ENCODE results near the gene DFFB.

Gene DFFB

GRCh38 chr1:3921765-3922164 lies 64.5 kb downstream of the DFFB start:
- no peaks in the 10 kb centered on the region for H3K79me2 ChIP-seq (ENCODE audit: control insufficient read depth, insufficient read depth, low read length, poor library complexity)
- WGBS (ENCODE audit: extremely low coverage, insufficient coverage, insufficient read length): no CpG with 5 or more reads among the region's 8 CpGs
- no peak overlapping the region for H2BK12ac ChIP-seq (ENCODE audit: low read length)
- no peak overlapping the region for H3K23ac ChIP-seq (ENCODE audit: low read length)
- peaks cover 3% of the 10 kb centered on the region for H3K9me3 ChIP-seq (ENCODE audit: insufficient read depth, low read depth, low read length)
- no peak overlapping the region for H2AFZ ChIP-seq (ENCODE audit: insufficient read depth, low read length, poor library complexity)
- no peak overlapping the region for H2BK120ac ChIP-seq (ENCODE audit: insufficient read depth, low read length, poor library complexity)
- no peak overlapping the region for H4K8ac ChIP-seq (ENCODE audit: low read depth, low read length)
- H3K27me3 ChIP-seq (ENCODE audit: insufficient read depth, low read length): no peaks in the 10 kb centered on the region
- no peak overlapping the region for H4K91ac ChIP-seq (ENCODE audit: low read depth, low read length)
- H3K36me3 ChIP-seq (ENCODE audit: control insufficient read depth in 1 of 2, insufficient read depth in 2 of 2, low read length in 2 of 2): no peaks in the 10 kb centered on the region
- H3K79me1 ChIP-seq (ENCODE audit: low read length): no peaks in the 10 kb centered on the region
- no peak overlapping the region for H3K4me3 ChIP-seq (ENCODE audit: low read depth, low read length)
- H2AK5ac ChIP-seq (ENCODE audit: low read length): no peak overlapping the region
- no peak for DNase-seq
- no peak overlapping the region for H3K4me2 ChIP-seq (ENCODE audit: low read length)
- H3K18ac ChIP-seq (ENCODE audit: low read length): no peak overlapping the region
- H3K27ac ChIP-seq (ENCODE audit: low read depth, low read length): no peak overlapping the region
- no peak overlapping the region for H4K12ac ChIP-seq (ENCODE audit: low read depth, low read length)
- H3K14ac ChIP-seq (ENCODE audit: low read length): no peak overlapping the region
- no peak overlapping the region for H3K4ac ChIP-seq (ENCODE audit: low read depth, low read length)
- no peaks in the 10 kb centered on the region for H3K4me1 ChIP-seq (ENCODE audit: control insufficient read depth in 1 of 2, insufficient read depth in 2 of 2, low read length in 2 of 2)
- H2BK5ac ChIP-seq (ENCODE audit: low read depth, low read length, poor library complexity): no peak overlapping the region
- no peak overlapping the region for H3K9ac ChIP-seq (ENCODE audit: low read length)

GRCh38 chr1:3922201-3922725 lies 65.0 kb downstream of the DFFB start:
- no peak overlapping the region for H3K18ac ChIP-seq (ENCODE audit: low read length)
- H2BK5ac ChIP-seq (ENCODE audit: low read depth, low read length, poor library complexity): no peak overlapping the region
- no peak overlapping the region for H3K23ac ChIP-seq (ENCODE audit: low read length)
- H4K8ac ChIP-seq (ENCODE audit: low read depth, low read length): no peak overlapping the region
- no peaks in the 10 kb centered on the region for H3K36me3 ChIP-seq (ENCODE audit: control insufficient read depth in 1 of 2, insufficient read depth in 2 of 2, low read length in 2 of 2)
- H2BK12ac ChIP-seq (ENCODE audit: low read length): no peak overlapping the region
- H3K14ac ChIP-seq (ENCODE audit: low read length): no peak overlapping the region
- H3K9ac ChIP-seq (ENCODE audit: low read length): no peak overlapping the region
- H3K27me3 ChIP-seq (ENCODE audit: insufficient read depth, low read length): no peaks in the 10 kb centered on the region
- H4K91ac ChIP-seq (ENCODE audit: low read depth, low read length): no peak overlapping the region
- no peak overlapping the region for H2AK5ac ChIP-seq (ENCODE audit: low read length)
- no peak overlapping the region for H3K4me2 ChIP-seq (ENCODE audit: low read length)
- no peak overlapping the region for H3K4ac ChIP-seq (ENCODE audit: low read depth, low read length)
- no peaks in the 10 kb centered on the region for H3K4me1 ChIP-seq (ENCODE audit: control insufficient read depth in 1 of 2, insufficient read depth in 2 of 2, low read length in 2 of 2)
- H2AFZ ChIP-seq (ENCODE audit: insufficient read depth, low read length, poor library complexity): no peak overlapping the region
- no peaks in the 10 kb centered on the region for H3K79me1 ChIP-seq (ENCODE audit: low read length)
- H3K79me2 ChIP-seq (ENCODE audit: control insufficient read depth, insufficient read depth, low read length, poor library complexity): no peaks in the 10 kb centered on the region
- H2BK120ac ChIP-seq (ENCODE audit: insufficient read depth, low read length, poor library complexity): no peak overlapping the region
- WGBS (ENCODE audit: extremely low coverage, insufficient coverage, insufficient read length): no CpG with 5 or more reads among the region's 6 CpGs
- H3K9me3 ChIP-seq (ENCODE audit: insufficient read depth, low read depth, low read length): peaks cover 3% of the 10 kb centered on the region
- DNase-seq: no peak
- H3K27ac ChIP-seq (ENCODE audit: low read depth, low read length): no peak overlapping the region
- no peak overlapping the region for H4K12ac ChIP-seq (ENCODE audit: low read depth, low read length)
- no peak overlapping the region for H3K4me3 ChIP-seq (ENCODE audit: low read depth, low read length)

GRCh38 chr1:3922851-3923250 lies 65.6 kb downstream of the DFFB start:
- no CpG with 5 or more reads among the region's 6 CpGs for WGBS (ENCODE audit: extremely low coverage, insufficient coverage, insufficient read length)
- H2BK12ac ChIP-seq (ENCODE audit: low read length): no peak overlapping the region

GRCh38 chr1:3923378-3924185 lies 66.3 kb downstream of the DFFB start:
- no peaks in the 10 kb centered on the region for H3K4me1 ChIP-seq (ENCODE audit: control insufficient read depth in 1 of 2, insufficient read depth in 2 of 2, low read length in 2 of 2)
- no peak overlapping the region for H2BK120ac ChIP-seq (ENCODE audit: insufficient read depth, low read length, poor library complexity)
- no peaks in the 10 kb centered on the region for H3K79me1 ChIP-seq (ENCODE audit: low read length)
- H3K36me3 ChIP-seq (ENCODE audit: control insufficient read depth in 1 of 2, insufficient read depth in 2 of 2, low read length in 2 of 2): no peaks in the 10 kb centered on the region
- no peak overlapping the region for H4K91ac ChIP-seq (ENCODE audit: low read depth, low read length)
- H3K18ac ChIP-seq (ENCODE audit: low read length): no peak overlapping the region
- H3K4ac ChIP-seq (ENCODE audit: low read depth, low read length): no peak overlapping the region
- H2BK12ac ChIP-seq (ENCODE audit: low read length): no peak overlapping the region
- H3K4me3 ChIP-seq (ENCODE audit: low read depth, low read length): no peak overlapping the region
- H3K9me3 ChIP-seq (ENCODE audit: insufficient read depth, low read depth, low read length): no peaks in the 10 kb centered on the region
- H2BK5ac ChIP-seq (ENCODE audit: low read depth, low read length, poor library complexity): no peak overlapping the region
- H4K12ac ChIP-seq (ENCODE audit: low read depth, low read length): no peak overlapping the region
- DNase-seq: no peak
- H3K79me2 ChIP-seq (ENCODE audit: control insufficient read depth, insufficient read depth, low read length, poor library complexity): no peaks in the 10 kb centered on the region
- H2AK5ac ChIP-seq (ENCODE audit: low read length): no peak overlapping the region
- H3K27me3 ChIP-seq (ENCODE audit: insufficient read depth, low read length): no peaks in the 10 kb centered on the region
- H3K23ac ChIP-seq (ENCODE audit: low read length): no peak overlapping the region
- H3K9ac ChIP-seq (ENCODE audit: low read length): no peak overlapping the region
- no CpG with 5 or more reads among the region's 25 CpGs for WGBS (ENCODE audit: extremely low coverage, insufficient coverage, insufficient read length)
- no peak overlapping the region for H2AFZ ChIP-seq (ENCODE audit: insufficient read depth, low read length, poor library complexity)
- no peak overlapping the region for H3K14ac ChIP-seq (ENCODE audit: low read length)
- H3K27ac ChIP-seq (ENCODE audit: low read depth, low read length): no peak overlapping the region
- H3K4me2 ChIP-seq (ENCODE audit: low read length): no peak overlapping the region
- H4K8ac ChIP-seq (ENCODE audit: low read depth, low read length): no peak overlapping the region

More at GRCh38 chr1:3922851-3923250, 65.6 kb downstream of the DFFB start:
- H4K91ac ChIP-seq (ENCODE audit: low read depth, low read length): no peak overlapping the region
- H3K18ac ChIP-seq (ENCODE audit: low read length): no peak overlapping the region
- H3K79me2 ChIP-seq (ENCODE audit: control insufficient read depth, insufficient read depth, low read length, poor library complexity): no peaks in the 10 kb centered on the region
- H2BK120ac ChIP-seq (ENCODE audit: insufficient read depth, low read length, poor library complexity): no peak overlapping the region
- no peak overlapping the region for H3K4me3 ChIP-seq (ENCODE audit: low read depth, low read length)
- H2AK5ac ChIP-seq (ENCODE audit: low read length): no peak overlapping the region
- no peak overlapping the region for H3K27ac ChIP-seq (ENCODE audit: low read depth, low read length)
- peaks cover 1% of the 10 kb centered on the region for H3K9me3 ChIP-seq (ENCODE audit: insufficient read depth, low read depth, low read length)
- no peak overlapping the region for H4K12ac ChIP-seq (ENCODE audit: low read depth, low read length)
- H2BK5ac ChIP-seq (ENCODE audit: low read depth, low read length, poor library complexity): no peak overlapping the region
- no peak for DNase-seq
- H3K14ac ChIP-seq (ENCODE audit: low read length): no peak overlapping the region
- no peak overlapping the region for H4K8ac ChIP-seq (ENCODE audit: low read depth, low read length)
- no peak overlapping the region for H2AFZ ChIP-seq (ENCODE audit: insufficient read depth, low read length, poor library complexity)
- H3K4me2 ChIP-seq (ENCODE audit: low read length): no peak overlapping the region
- H3K36me3 ChIP-seq (ENCODE audit: control insufficient read depth in 1 of 2, insufficient read depth in 2 of 2, low read length in 2 of 2): no peaks in the 10 kb centered on the region
- H3K79me1 ChIP-seq (ENCODE audit: low read length): no peaks in the 10 kb centered on the region
- no peak overlapping the region for H3K9ac ChIP-seq (ENCODE audit: low read length)
- H3K23ac ChIP-seq (ENCODE audit: low read length): no peak overlapping the region
- no peak overlapping the region for H3K4ac ChIP-seq (ENCODE audit: low read depth, low read length)
- H3K4me1 ChIP-seq (ENCODE audit: control insufficient read depth in 1 of 2, insufficient read depth in 2 of 2, low read length in 2 of 2): no peaks in the 10 kb centered on the region
- H3K27me3 ChIP-seq (ENCODE audit: insufficient read depth, low read length): no peaks in the 10 kb centered on the region
